KMS-11 (cell line): ENCODE results near the gene PRCC.

ENCODE experiments used
- H2AFZ ChIP-seq: fragments of 200-600 bp; sonication (generic); 2 replicates; pipeline ENCODE4 v1.6.1; 2016; ENCODE audit warnings: antibody characterized with exemption, mixed run types, low read depth
- H3K27ac ChIP-seq: fragments of 200-600 bp; sonication (generic); 2 replicates; pipeline ENCODE4 v1.6.1; 2016; ENCODE audit warnings: mild to moderate bottlenecking, mixed run types
- H3K27me3 ChIP-seq: fragments of 200-600 bp; sonication (generic); 2 replicates; pipeline ENCODE4 v1.6.1; 2017; ENCODE audit warnings: mild to moderate bottlenecking, low read depth, mixed run types, moderate library complexity; ENCODE audit not compliant: insufficient read depth
- H3K36me3 ChIP-seq: fragments of 200-600 bp; sonication (generic); 2 replicates; pipeline ENCODE4 v1.6.1; 2017; ENCODE audit warnings: mild to moderate bottlenecking, mixed run types; ENCODE audit not compliant: insufficient read depth
- H3K4me1 ChIP-seq: fragments of 200-600 bp; sonication (generic); 2 replicates; pipeline ENCODE4 v1.6.1; 2016; ENCODE audit warnings: mild to moderate bottlenecking, low read depth, mixed run types; ENCODE audit not compliant: poor library complexity, severe bottlenecking
- H3K4me2 ChIP-seq: fragments of 200-600 bp; sonication (generic); 2 replicates; pipeline ENCODE4 v1.7.0; 2016; ENCODE audit warnings: mild to moderate bottlenecking, mixed run types
- H3K4me3 ChIP-seq: fragments of 200-600 bp; sonication (generic); IDR thresholded peaks from 2 replicates; pipeline ENCODE4 v1.6.1; 2017; ENCODE audit warnings: low read depth, low read length, mixed read lengths; ENCODE audit not compliant: insufficient read depth
- H3K79me2 ChIP-seq: fragments of 200-600 bp; sonication (generic); 2 replicates; pipeline ENCODE4 v1.6.1; 2016; ENCODE audit warnings: low read depth, mixed run types; ENCODE audit not compliant: insufficient read depth
- H3K9ac ChIP-seq: fragments of 200-600 bp; sonication (generic); 2 replicates; pipeline ENCODE4 v1.6.1; 2016; ENCODE audit warnings: mild to moderate bottlenecking, mixed run types
- H4K20me1 ChIP-seq: fragments of 200-600 bp; sonication (generic); 2 replicates; pipeline ENCODE4 v1.6.1; 2016; ENCODE audit warnings: mild to moderate bottlenecking, mixed run types; ENCODE audit not compliant: insufficient read depth
- TF ChIP-seq, protein P1 (sequence below): fragments of 200-600 bp; sonication (generic); conservative IDR thresholded peaks from 2 replicates; pipeline ENCODE4 v1.6.1; 2017; ENCODE audit warnings: low read depth, mild to moderate bottlenecking, antibody characterized with exemption, low read length, moderate library complexity, mixed read lengths

Gene PRCC, protein sequence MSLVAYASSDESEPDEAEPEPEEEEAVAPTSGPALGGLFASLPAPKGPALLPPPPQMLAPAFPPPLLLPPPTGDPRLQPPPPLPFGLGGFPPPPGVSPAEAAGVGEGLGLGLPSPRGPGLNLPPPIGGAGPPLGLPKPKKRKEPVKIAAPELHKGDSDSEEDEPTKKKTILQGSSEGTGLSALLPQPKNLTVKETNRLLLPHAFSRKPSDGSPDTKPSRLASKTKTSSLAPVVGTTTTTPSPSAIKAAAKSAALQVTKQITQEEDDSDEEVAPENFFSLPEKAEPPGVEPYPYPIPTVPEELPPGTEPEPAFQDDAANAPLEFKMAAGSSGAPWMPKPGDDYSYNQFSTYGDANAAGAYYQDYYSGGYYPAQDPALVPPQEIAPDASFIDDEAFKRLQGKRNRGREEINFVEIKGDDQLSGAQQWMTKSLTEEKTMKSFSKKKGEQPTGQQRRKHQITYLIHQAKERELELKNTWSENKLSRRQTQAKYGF

DNA sequence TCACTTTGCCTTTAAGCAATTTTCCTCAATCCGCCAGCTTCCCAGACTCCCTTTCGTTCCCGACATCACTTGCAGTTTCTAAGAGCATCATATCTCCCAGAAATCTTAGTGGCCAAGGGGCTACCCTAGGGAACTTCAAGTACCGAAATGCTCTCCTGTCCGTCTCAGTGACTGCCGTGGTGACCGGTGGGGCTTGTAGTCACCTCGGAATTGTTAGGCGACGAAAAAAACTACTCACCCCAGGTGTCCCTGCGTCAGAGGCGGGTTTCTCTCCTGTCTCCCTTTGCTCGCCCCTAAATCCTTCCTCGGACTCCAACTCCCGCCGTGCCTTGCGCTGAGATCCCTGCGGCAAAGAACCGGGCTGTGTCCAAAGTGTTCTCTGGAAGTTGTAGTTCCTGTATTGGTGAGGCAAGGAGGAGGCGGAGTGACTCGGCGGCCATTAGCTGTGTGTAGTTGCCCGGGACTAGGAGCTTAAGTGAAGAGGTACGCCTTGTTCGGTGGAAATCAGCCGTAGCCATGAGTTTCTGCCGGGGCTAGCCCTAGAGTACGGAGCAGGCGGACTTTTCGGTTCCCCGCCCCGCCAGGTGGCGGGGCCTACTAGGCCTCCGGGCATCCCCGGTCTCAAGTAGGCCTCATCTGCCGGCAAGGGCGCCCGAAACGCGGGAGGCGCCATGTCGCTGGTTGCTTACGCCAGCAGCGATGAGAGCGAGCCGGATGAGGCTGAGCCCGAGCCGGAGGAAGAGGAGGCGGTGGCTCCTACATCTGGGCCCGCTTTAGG lies at the start of gene PRCC:
Gene PRCC, plus strand, starts transcription at position 435 of the 778 bp plus-strand sequence. Its CDS starts 237 bp downstream, at position 672.
- TF ChIP-seq, protein P1, sequence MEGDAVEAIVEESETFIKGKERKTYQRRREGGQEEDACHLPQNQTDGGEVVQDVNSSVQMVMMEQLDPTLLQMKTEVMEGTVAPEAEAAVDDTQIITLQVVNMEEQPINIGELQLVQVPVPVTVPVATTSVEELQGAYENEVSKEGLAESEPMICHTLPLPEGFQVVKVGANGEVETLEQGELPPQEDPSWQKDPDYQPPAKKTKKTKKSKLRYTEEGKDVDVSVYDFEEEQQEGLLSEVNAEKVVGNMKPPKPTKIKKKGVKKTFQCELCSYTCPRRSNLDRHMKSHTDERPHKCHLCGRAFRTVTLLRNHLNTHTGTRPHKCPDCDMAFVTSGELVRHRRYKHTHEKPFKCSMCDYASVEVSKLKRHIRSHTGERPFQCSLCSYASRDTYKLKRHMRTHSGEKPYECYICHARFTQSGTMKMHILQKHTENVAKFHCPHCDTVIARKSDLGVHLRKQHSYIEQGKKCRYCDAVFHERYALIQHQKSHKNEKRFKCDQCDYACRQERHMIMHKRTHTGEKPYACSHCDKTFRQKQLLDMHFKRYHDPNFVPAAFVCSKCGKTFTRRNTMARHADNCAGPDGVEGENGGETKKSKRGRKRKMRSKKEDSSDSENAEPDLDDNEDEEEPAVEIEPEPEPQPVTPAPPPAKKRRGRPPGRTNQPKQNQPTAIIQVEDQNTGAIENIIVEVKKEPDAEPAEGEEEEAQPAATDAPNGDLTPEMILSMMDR: no peak
- Histone ChIP-seq H3K36me3 (no peaks in the 10 kb centered on the region; the same call in 1 of the 2 replicates), H3K4me1 (peaks cover 47% of the 10 kb centered on the region), H3K27me3 (no peaks in the 10 kb centered on the region), H3K9ac (peak within 1 kb of the TSS; percentile 94), H2AFZ (peak within 1 kb of the TSS; percentile 80), H3K27ac (peak within 1 kb of the TSS; percentile 79), H4K20me1 (no peaks in the 10 kb centered on the region), H3K4me3 (peak within 1 kb of the TSS; percentile 99), H3K4me2 (peak within 1 kb of the TSS; percentile 92), H3K79me2 (peaks cover 48% of the 10 kb centered on the region)

DNA sequence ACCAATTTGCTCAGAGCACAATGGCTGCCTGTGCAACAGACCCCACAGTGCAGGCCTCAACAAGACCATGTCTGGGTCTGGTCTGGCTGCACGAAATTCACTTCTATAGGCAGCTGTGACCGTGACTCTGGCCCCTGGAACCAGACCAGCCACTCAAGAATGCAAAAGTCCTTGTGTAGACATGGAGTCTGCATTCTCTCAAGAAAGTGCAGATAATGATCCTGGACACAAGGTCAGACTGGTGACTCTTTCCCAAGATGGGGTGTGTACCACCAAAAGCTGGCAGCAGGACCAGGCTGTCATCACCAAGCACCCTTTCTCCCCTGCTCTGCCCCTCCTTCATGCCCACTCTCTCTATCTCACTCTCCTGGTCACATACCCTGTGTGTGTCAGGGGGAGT lies 46.2 kb upstream of the PRCC start:
- Histone ChIP-seq H3K4me2 (no peak overlapping the region), H3K9ac (no peak overlapping the region), H3K27me3 (no peaks in the 10 kb centered on the region), H2AFZ (no peak overlapping the region), H4K20me1 (peaks cover 20% of the 10 kb centered on the region), H3K4me3 (no peak overlapping the region), H3K4me1 (peaks cover 33% of the 10 kb centered on the region), H3K27ac (no peak overlapping the region), H3K36me3 (peaks cover 34% of the 10 kb centered on the region; the same call in 1 of the 2 replicates), H3K79me2 (peaks cover 36% of the 10 kb centered on the region)
- TF ChIP-seq, protein P1: no peak

DNA sequence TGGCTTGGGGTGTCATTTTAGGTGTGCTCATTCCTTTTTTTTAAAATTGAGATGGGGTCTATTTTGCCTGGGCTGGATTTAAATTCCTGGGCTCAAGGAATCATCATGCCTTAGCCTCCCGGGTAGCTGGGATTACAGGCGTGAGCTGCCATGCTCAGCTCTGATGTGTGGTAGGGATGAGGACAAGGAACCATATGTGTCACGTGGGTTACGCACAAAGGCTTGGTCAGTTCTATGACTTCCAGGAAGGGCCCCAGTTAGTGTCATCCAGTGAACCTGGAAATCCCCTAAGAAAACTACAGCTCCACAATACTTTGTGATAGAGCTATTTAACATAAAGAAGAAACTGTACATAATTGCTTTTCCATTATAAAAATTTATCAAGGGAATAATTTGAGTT lies 45.8 kb upstream of the PRCC start:
- Histone ChIP-seq H3K4me3 (no peak overlapping the region), H2AFZ (no peak overlapping the region), H3K79me2 (peaks cover 40% of the 10 kb centered on the region), H3K27me3 (no peaks in the 10 kb centered on the region), H3K4me2 (no peak overlapping the region), H3K4me1 (peaks cover 37% of the 10 kb centered on the region), H4K20me1 (peaks cover 20% of the 10 kb centered on the region), H3K27ac (no peak overlapping the region), H3K36me3 (peaks cover 34% of the 10 kb centered on the region; the same call in 1 of the 2 replicates), H3K9ac (no peak overlapping the region)
- TF ChIP-seq, protein P1: no peak

DNA sequence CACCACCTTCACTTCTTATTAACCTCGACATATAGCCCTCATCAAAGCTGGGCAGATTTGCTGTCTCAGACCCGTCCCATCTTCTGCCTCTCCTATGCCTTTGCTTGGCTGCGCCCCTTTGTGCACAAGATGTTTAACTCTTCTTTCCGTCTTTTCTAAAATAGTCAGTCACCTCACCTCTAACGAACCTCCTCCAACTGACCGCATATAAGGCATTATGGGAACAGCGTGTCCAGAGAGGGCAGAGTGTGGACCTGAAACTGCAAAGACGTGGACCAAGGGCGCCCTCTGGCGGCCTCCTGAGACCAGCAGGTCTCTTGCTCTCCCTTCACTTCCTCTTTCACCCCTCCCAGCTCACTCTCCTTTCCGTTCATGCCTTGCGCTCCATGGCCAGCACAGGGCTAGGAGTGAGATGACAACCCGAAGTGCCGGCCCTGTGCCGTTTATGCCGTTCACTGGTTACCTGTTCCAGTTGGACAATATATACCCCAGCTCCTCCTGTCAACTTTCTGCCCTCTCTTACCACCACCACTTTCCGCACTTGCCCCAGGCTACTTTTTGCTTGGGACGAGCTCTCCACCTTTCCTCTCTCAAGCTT lies 41.6 kb upstream of the PRCC start:
- H3K36me3 ChIP-seq: peaks cover 32% of the 10 kb centered on the region; the same call in 1 of the 2 replicates
- peaks cover 60% of the 10 kb centered on the region for H3K4me1 ChIP-seq
- H3K27ac ChIP-seq: no peak overlapping the region; the same call in 1 of the 2 replicates
- H4K20me1 ChIP-seq: peaks cover 20% of the 10 kb centered on the region
- H3K4me2 ChIP-seq: peak overlapping the region; percentile 90
- peak overlapping the region; percentile 3; the same call in 1 of the 2 replicates for H3K9ac ChIP-seq
- H3K79me2 ChIP-seq: peaks cover 69% of the 10 kb centered on the region
- H2AFZ ChIP-seq: no peak overlapping the region
- peak overlapping the region; percentile 94 for H3K4me3 ChIP-seq
- TF ChIP-seq, protein P1: peak; percentile 99
- H3K27me3 ChIP-seq: no peaks in the 10 kb centered on the region
